ENCODE measurements around the gene LHFPL6. TPM values are rescaled to one million over a fixed set of nuclear protein-coding genes. Genes with fewer than 3 reads are reported as not detected.

Gene LHFPL6
- total and polyA plus RNA-seq, 8 donors, result 50.5 to 113 (median 80.2) TPM

DNA sequence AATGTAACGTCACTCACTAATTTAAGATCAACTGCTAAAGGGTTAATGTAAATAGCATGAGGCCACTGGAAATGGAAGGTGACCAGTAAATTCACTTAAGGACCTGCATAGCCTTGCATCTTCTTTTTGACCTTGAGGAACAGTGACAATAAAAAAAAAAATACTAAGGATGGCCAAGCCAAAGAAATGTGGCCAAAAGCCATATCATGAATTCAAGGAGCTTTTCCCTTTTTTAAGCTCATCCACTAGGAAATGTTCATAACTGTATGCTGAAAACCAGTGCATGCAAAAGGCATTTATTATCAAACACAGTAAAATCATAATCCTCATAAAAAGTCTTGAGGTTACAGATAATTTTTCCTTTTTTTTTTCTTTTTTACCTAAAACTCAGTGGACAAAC lies 77.5 kb downstream of the LHFPL6 start:
- no peaks in the 10 kb centered on the region for H3K9me3 ChIP-seq
- ATAC-seq, result no peak
- no peak overlapping the region for H3K4me3 ChIP-seq
- H3K27ac ChIP-seq, result no peak overlapping the region
- H3K4me1 ChIP-seq, result no peaks in the 10 kb centered on the region
- DNase-seq, result no peak
- intact Hi-C loops (cut with DNase I), result no loop called here
- TF ChIP-seq CTCF (IDR thresholded peaks at IDR 0.05), result no peak
- H3K36me3 ChIP-seq, result no peaks in the 10 kb centered on the region
- H3K27me3 ChIP-seq, result no peaks in the 10 kb centered on the region

GRCh38 chr13:39524795-39525194 lies 78.2 kb downstream of the LHFPL6 start:
- intact Hi-C loops (cut with DNase I), result no loop called here
- Histone ChIP-seq H3K9me3 (no peaks in the 10 kb centered on the region), H3K27ac (no peak overlapping the region), H3K27me3 (no peaks in the 10 kb centered on the region), H3K4me1 (no peaks in the 10 kb centered on the region), H3K4me3 (no peak overlapping the region), H3K36me3 (no peaks in the 10 kb centered on the region)
- no peak for TF ChIP-seq CTCF (IDR thresholded peaks at IDR 0.05)
- ATAC-seq (no peak), DNase-seq (no peak)

- ATAC-seq (no peak), DNase-seq (no peak)
- no peak overlapping the region for H3K27ac ChIP-seq
- H3K9me3 ChIP-seq, result no peaks in the 10 kb centered on the region
- H3K4me3 ChIP-seq, result no peak overlapping the region
- H3K4me1 ChIP-seq, result no peaks in the 10 kb centered on the region
- no peaks in the 10 kb centered on the region for H3K36me3 ChIP-seq
- no peaks in the 10 kb centered on the region for H3K27me3 ChIP-seq
- intact Hi-C loops (cut with DNase I), result no loop called here
- no peak for TF ChIP-seq CTCF (IDR thresholded peaks at IDR 0.05)
These were observed 80.7 kb downstream of the LHFPL6 start for GRCh38 chr13:39522329-39522728.

DNA sequence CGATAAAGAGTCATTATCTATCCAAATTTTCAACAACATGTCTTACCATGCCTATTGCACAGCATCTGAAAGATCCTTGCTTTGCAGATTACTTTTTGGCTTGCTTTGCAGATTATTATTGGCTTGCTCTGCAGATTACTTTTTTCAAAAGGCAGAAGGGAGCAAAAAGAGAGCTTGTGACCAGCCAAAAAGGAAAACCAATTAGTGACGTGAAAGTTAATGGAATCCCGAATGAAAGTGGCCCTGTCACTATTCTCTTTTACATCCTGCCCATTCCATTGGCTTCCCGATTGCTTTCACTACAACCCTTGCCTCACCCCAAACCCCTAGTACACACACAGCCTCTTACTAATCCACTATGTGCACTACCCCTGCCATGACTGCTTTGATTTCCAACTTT lies 81.3 kb downstream of the LHFPL6 start:
- Histone ChIP-seq H3K4me3 (no peak overlapping the region), H3K9me3 (no peaks in the 10 kb centered on the region), H3K4me1 (no peaks in the 10 kb centered on the region), H3K27me3 (no peaks in the 10 kb centered on the region), H3K27ac (no peak overlapping the region), H3K36me3 (no peaks in the 10 kb centered on the region)
- no peak for TF ChIP-seq CTCF (IDR thresholded peaks at IDR 0.05)
- ATAC-seq, result no peak
- DNase-seq, result no peak
- intact Hi-C loops (cut with DNase I), result no loop called here

DNA sequence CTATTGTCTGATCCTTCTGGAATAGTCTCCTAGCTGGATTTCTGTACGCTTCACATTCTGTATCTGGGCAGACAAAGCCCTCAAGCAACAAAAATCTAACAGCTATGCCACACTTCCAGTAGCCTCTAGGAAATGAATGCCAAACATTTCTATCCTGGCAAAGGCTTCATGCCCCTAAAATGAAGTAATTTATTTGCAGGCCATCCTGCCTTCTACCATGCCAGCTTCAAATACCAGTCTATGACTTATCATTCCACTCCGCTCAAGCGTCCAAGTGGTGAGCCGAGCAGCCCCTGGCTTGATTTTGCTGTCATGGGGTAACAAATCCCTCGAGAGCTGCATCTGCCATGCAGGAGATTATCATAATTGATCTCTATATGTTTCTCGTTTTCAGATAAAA lies 86.9 kb downstream of the LHFPL6 start:
- Histone ChIP-seq H3K27me3 (no peaks in the 10 kb centered on the region), H3K4me3 (no peak overlapping the region), H3K36me3 (no peaks in the 10 kb centered on the region), H3K4me1 (no peaks in the 10 kb centered on the region), H3K27ac (no peak overlapping the region), H3K9me3 (no peaks in the 10 kb centered on the region)
- ATAC-seq (peak; percentile 15), DNase-seq (no peak)
- intact Hi-C loops (cut with DNase I), result no loop called here
- no peak for TF ChIP-seq CTCF (IDR thresholded peaks at IDR 0.05)
